GM12892 (cell line): ENCODE measurements around the gene SGTA.

Experiments
- POLR2A ChIP-seq: IDR thresholded peaks from 2 replicates; pipeline ENCODE4 v1.6.1; 2011; ENCODE audit warnings: low read depth, low read length, control low read depth
- POLR2AphosphoS5 ChIP-seq: IDR thresholded peaks from 2 replicates; pipeline ENCODE4 v1.6.1; 2011; ENCODE audit warnings: low read depth, low read length, control low read depth
- TAF1 ChIP-seq: IDR thresholded peaks from 2 replicates; pipeline ENCODE4 v1.6.1; 2011; ENCODE audit warnings: low read depth, mild to moderate bottlenecking, control low read depth, low read length, borderline replicate concordance

DNA sequence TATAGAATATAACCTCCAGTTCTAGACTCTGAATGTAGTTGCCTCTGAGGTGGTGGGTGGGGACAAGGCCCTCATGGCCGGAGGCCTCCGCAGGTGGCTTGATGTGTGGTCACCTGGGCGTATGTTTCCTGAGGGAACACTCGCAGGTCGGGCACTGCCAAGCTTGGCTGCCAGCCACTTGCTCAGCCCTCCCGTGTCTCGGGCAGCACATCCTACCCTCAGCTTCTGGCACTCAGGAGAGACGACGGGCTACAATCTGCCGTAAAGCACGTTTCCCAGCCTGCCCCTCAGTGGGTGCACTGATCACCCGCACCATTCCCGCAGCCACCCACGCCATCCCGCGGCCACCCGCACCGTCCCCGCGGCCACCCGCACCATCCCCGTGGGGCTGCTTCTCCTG is 17.4 kb upstream of the SGTA start:
- TF ChIP-seq POLR2A (no peak), POLR2AphosphoS5 (no peak), TAF1 (no peak)
